Pancreas (tissue), 10 donors: ENCODE data around the gene SSBP3. TPM values are rescaled to one million over a fixed set of nuclear protein-coding genes. Genes with fewer than 3 reads are reported as not detected.
A peak's percentile ranks its signal among the peaks of the same experiment; 100 is the strongest.
"Not testable (repeated sequence)": the region's sequence is repeated elsewhere in the genome, so short reads cannot be mapped to it uniquely, and the experiment has no call there.

Experiments
- ATAC-seq, 4 donors: fragments of 200-7000 bp; cut with Tn5 transposase; one replicate each; pipeline versions ENCODE4 v1.8.0 to v1.9.1; 2020; ENCODE audit warnings: mild to moderate bottlenecking in 4 of 4, moderate library complexity in 4 of 4
- DNase-seq, 6 donors: peaks; one replicate each; pipeline ENCODE4 v3.0.0-alpha.2; 2020
- FAIRE-seq: peaks from 2 replicates; lab custom pipeline; 2012; peaks lifted over from hg19 to GRCh38; lab: Jason Lieb, UNC
- H3K27ac ChIP-seq, 4 donors: fragments of 200-600 bp; sonication (generic); 1 replicate in 3 of 4; 2 replicates in 1 of 4; pipeline versions ENCODE4 v1.5.0 to v1.8.0; 2020
- H3K27me3 ChIP-seq, 4 donors: fragments of 200-600 bp; one replicate each; pipeline ENCODE4 v1.8.0; 2021
- H3K36me3 ChIP-seq, 3 donors: fragments of 200-600 bp; sonication (generic) in 1 of 3; one replicate each; pipeline versions ENCODE4 v1.5.0 to v1.8.0; 2020 to 2021
- H3K4me1 ChIP-seq, 3 donors: fragments of 200-600 bp; one replicate each; pipeline ENCODE4 v1.8.0; 2021
- H3K4me3 ChIP-seq, 4 donors: fragments of 200-600 bp; sonication (generic) in 2 of 4; one replicate each; pipeline versions ENCODE4 v1.5.0 to v1.8.0; 2020 to 2021
- H3K9me3 ChIP-seq, 4 donors: fragments of 200-600 bp; one replicate each; pipeline ENCODE4 v1.8.0; 2021
- WGBS, 2 donors: extraction: QIAGEN DNeasy Blood & Tissue Kit; methylation state at CpG; one replicate each; pipeline ENCODE4 v1.1.7; 2013; 5-methylcytosine and 5-hydroxymethylcytosine counted together
- intact Hi-C, 3 donors: fragments of 100-400 bp; cut with DNase I; formaldehyde crosslinking; loops; one replicate each; pipeline versions ENCODE4 v1.11.1 to v1.14.2; 2022
- polyA plus RNA-seq, 2 donors: library from polyadenylated mRNA; stranded (reverse); fragments of 200-250 nt; gene quantifications; one replicate each; pipeline ENCODE4 v1.2.3, GENCODE V29; 2013
- total RNA-seq, 6 donors: library from RNA; stranded (reverse); fragmentation: NEBNext Ultra II Directional in 4 of 6; extraction: Animal tissue kit (Norgen Biotek cat#: 25700) in 4 of 6; gene quantifications; one replicate each; pipeline versions ENCODE4 v1.2.1 to v1.2.4, GENCODE V29; 2021 to 2023
- TF ChIP-seq, protein P1 (sequence below), 4 donors: fragments of 200-600 bp; sonication (generic) in 3 of 4; IDR thresholded peaks; one replicate each; pipeline versions ENCODE4 v1.5.0 to v1.8.0; 2021; ENCODE audit warnings: antibody characterized with exemption in 4 of 4
- donor health status: healthy with polysubstance abuse.
- donor health status: DM: no; HTN: no; CAD: no; lungs with moderate emphysema.
- donor health status: DM: no; HTN: no; CAD: no.
- donor health status: control.
- donor health status: control.
- donor health status: Bipolar disorder and iron deficiency.
- donor health status: DM: yes; HTN: yes; CAD: no.
- donor health status: DM: no; HTN: no; CAD: no.
- donor health status: DM: no; HTN: no; CAD: no.
- donor health status: DM: yes; HTN: yes; CAD: no.

Gene SSBP3
- total and polyA plus RNA-seq, 8 donors, result 16.4 to 31.0 (median 22.9) TPM

- Histone ChIP-seq H3K4me1 (no peaks in the 10 kb centered on the region), H3K4me3 (no peak overlapping the region), H3K9me3 (no peaks in the 10 kb centered on the region), H3K27ac (no peak overlapping the region), H3K27me3 (no peaks in the 10 kb centered on the region), H3K36me3 (no peaks in the 10 kb centered on the region)
- no peak for FAIRE-seq
- TF ChIP-seq, protein P1, sequence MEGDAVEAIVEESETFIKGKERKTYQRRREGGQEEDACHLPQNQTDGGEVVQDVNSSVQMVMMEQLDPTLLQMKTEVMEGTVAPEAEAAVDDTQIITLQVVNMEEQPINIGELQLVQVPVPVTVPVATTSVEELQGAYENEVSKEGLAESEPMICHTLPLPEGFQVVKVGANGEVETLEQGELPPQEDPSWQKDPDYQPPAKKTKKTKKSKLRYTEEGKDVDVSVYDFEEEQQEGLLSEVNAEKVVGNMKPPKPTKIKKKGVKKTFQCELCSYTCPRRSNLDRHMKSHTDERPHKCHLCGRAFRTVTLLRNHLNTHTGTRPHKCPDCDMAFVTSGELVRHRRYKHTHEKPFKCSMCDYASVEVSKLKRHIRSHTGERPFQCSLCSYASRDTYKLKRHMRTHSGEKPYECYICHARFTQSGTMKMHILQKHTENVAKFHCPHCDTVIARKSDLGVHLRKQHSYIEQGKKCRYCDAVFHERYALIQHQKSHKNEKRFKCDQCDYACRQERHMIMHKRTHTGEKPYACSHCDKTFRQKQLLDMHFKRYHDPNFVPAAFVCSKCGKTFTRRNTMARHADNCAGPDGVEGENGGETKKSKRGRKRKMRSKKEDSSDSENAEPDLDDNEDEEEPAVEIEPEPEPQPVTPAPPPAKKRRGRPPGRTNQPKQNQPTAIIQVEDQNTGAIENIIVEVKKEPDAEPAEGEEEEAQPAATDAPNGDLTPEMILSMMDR (IDR thresholded peaks at IDR 0.05), result no peak
- 74 to 81% methylated on average over 10 of the region's 10 CpGs for WGBS, 2 donors
- intact Hi-C loops, result no loop called here
- DNase-seq, result peak in 1 of 6 donors; percentile 14
- ATAC-seq, result no peak
These were observed 22.8 kb upstream of the SSBP3 start for GRCh38 chr1:54428837-54429518.

GRCh38 chr1:54425152-54425584 is 19.0 kb upstream of the SSBP3 start:
- no peak overlapping the region for H3K27ac ChIP-seq
- intact Hi-C loops, result no loop called here
- TF ChIP-seq, protein P1 (IDR thresholded peaks at IDR 0.05), result no peak
- DNase-seq, result no peak
- no peak for ATAC-seq
- H3K4me1 ChIP-seq, result no peaks in the 10 kb centered on the region
- H3K27me3 ChIP-seq, result no peaks in the 10 kb centered on the region
- FAIRE-seq, result no peak
- H3K4me3 ChIP-seq, result no peak overlapping the region
- 79 to 85% methylated on average over 9 of the region's 9 CpGs for WGBS, 2 donors
- H3K36me3 ChIP-seq, result no peaks in the 10 kb centered on the region
- H3K9me3 ChIP-seq, result no peaks in the 10 kb centered on the region

- Histone ChIP-seq H3K4me1 (no peaks in the 10 kb centered on the region), H3K4me3 (no peak overlapping the region), H3K9me3 (no peaks in the 10 kb centered on the region), H3K27ac (no peak overlapping the region), H3K27me3 (no peaks in the 10 kb centered on the region), H3K36me3 (no peaks in the 10 kb centered on the region)
- DNase-seq (no peak), FAIRE-seq (no peak), ATAC-seq (no peak)
- WGBS, 2 donors, result 81 to 88% methylated on average over 2 of the region's 2 CpGs
- TF ChIP-seq, protein P1 (IDR thresholded peaks at IDR 0.05), result no peak
- intact Hi-C loops, result no loop called here
These were observed 18.2 kb upstream of the SSBP3 start for GRCh38 chr1:54424398-54424797.

GRCh38 chr1:54421101-54421504 is 14.9 kb upstream of the SSBP3 start:
- intact Hi-C loops, result no loop called here
- no peaks in the 10 kb centered on the region for H3K36me3 ChIP-seq
- DNase-seq, result peak in 4 of 6 donors; percentile 50 to 82 (median 76)

DNA sequence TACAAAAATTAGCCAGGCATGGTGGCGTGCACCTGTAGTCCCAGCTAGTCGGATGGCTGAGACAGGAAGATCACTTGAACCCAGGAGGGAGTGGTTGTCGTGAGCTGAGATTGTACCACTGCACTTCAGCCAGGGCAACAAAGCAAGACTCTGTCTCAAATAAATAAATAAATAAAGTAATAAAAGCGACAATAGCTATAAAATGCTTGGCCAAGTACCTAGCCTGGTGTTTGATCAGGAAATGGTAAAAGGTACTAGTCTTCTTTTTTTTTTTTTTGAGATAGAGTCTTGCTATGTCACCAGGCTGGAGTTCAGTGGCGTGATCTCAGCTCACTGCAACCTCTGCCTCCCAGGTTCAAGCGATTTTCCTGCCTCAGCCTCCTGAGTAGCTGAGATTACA is 12.4 kb upstream of the SSBP3 start:
- intact Hi-C loops, result loop anchor here in 2 of 3 donors (5.0 to 10.0 kb wide), 2 partner anchors 56 to 59 kb away; no protein-coding TSS in a partner anchor
- not testable (repeated sequence) for H3K27ac ChIP-seq, H3K9me3 ChIP-seq, ATAC-seq, H3K36me3 ChIP-seq, H3K27me3 ChIP-seq, H3K4me3 ChIP-seq, FAIRE-seq, DNase-seq, H3K4me1 ChIP-seq
- WGBS, 2 donors, result 94 to 95% methylated on average over 6 of the region's 6 CpGs

More at GRCh38 chr1:54421101-54421504, 14.9 kb upstream of the SSBP3 start:
- 26 to 32% methylated on average over 4 of the region's 4 CpGs for WGBS, 2 donors
- no peak overlapping the region for H3K27ac ChIP-seq
- no peaks in the 10 kb centered on the region for H3K9me3 ChIP-seq
- no peaks in the 10 kb centered on the region for H3K27me3 ChIP-seq
- no peak for FAIRE-seq
- H3K4me1 ChIP-seq, result no peaks in the 10 kb centered on the region
- no peak overlapping the region for H3K4me3 ChIP-seq
- ATAC-seq, result peak; percentile 88 to 95 (median 89)
- TF ChIP-seq, protein P1 (IDR thresholded peaks at IDR 0.05), result no peak
